ENCODE measurements around the gene KIF4A.

KIF4A gene

GRCh38 chrX:70254909-70255308, 35.0 kb upstream of the KIF4A start:
- H3F3A ChIP-seq (ENCODE audit: insufficient read depth, low read length), result no peaks in the 10 kb centered on the region
- H3K79me2 ChIP-seq (ENCODE audit: low read length), result no peaks in the 10 kb centered on the region
- no peak overlapping the region for H3K9ac ChIP-seq (ENCODE audit: low read length)
- H3K27ac ChIP-seq (ENCODE audit: low read length), result no peak overlapping the region
- no peak overlapping the region for H3K4me3 ChIP-seq (ENCODE audit: low read length)
- H3K9me3 ChIP-seq (replicated peaks; ENCODE audit: insufficient read depth, low read length), result no peaks in the 10 kb centered on the region
- no peaks in the 10 kb centered on the region for H3K27me3 ChIP-seq (replicated peaks; ENCODE audit: insufficient read depth, low read length)
- H2AFZ ChIP-seq (ENCODE audit: low read length), result no peak overlapping the region
- no peak for DNase-seq
- no peaks in the 10 kb centered on the region for H3K36me3 ChIP-seq (replicated peaks; ENCODE audit: insufficient read depth, low read length)
- TF ChIP-seq EZH2phosphoT487 (IDR thresholded peaks at IDR 0.05; ENCODE audit: low read length), result no peak
- no peak for TF ChIP-seq CTCF (IDR thresholded peaks at IDR 0.05; ENCODE audit: low read length)
- TF ChIP-seq EZH2 (optimal IDR thresholded peaks at IDR 0.05; ENCODE audit: low read depth, low read length), result no peak
- H3K4me2 ChIP-seq (ENCODE audit: low read depth, low read length), result no peak overlapping the region
- no peaks in the 10 kb centered on the region for H4K20me1 ChIP-seq (ENCODE audit: insufficient read depth, low read length)
- no peaks in the 10 kb centered on the region for H3K4me1 ChIP-seq (ENCODE audit: low read length)
- H3K9me2 ChIP-seq (replicated peaks; ENCODE audit: insufficient read depth, low read length), result no peaks in the 10 kb centered on the region

GRCh38 chrX:70255452-70255851, 34.5 kb upstream of the KIF4A start:
- Histone ChIP-seq H3K9me2 (replicated peaks; ENCODE audit: insufficient read depth, low read length) (no peaks in the 10 kb centered on the region), H3K9me3 (replicated peaks; ENCODE audit: insufficient read depth, low read length) (no peaks in the 10 kb centered on the region), H3K9ac (ENCODE audit: low read length) (no peak overlapping the region), H3K27ac (ENCODE audit: low read length) (no peak overlapping the region), H3K4me3 (ENCODE audit: low read length) (no peak overlapping the region), H3F3A (ENCODE audit: insufficient read depth, low read length) (no peaks in the 10 kb centered on the region), H3K36me3 (replicated peaks; ENCODE audit: insufficient read depth, low read length) (no peaks in the 10 kb centered on the region), H2AFZ (ENCODE audit: low read length) (no peak overlapping the region), H3K4me1 (ENCODE audit: low read length) (no peaks in the 10 kb centered on the region), H4K20me1 (ENCODE audit: insufficient read depth, low read length) (no peaks in the 10 kb centered on the region), H3K27me3 (replicated peaks; ENCODE audit: insufficient read depth, low read length) (no peaks in the 10 kb centered on the region), H3K4me2 (ENCODE audit: low read depth, low read length) (no peak overlapping the region), H3K79me2 (ENCODE audit: low read length) (no peaks in the 10 kb centered on the region)
- no peak for TF ChIP-seq CTCF (IDR thresholded peaks at IDR 0.05; ENCODE audit: low read length)
- no peak for DNase-seq

- H3K9me3 ChIP-seq (replicated peaks; ENCODE audit: insufficient read depth, low read length), result no peaks in the 10 kb centered on the region
- no peaks in the 10 kb centered on the region for H3K9me2 ChIP-seq (replicated peaks; ENCODE audit: insufficient read depth, low read length)
- TF ChIP-seq CTCF (IDR thresholded peaks at IDR 0.05; ENCODE audit: low read length) (no peak), EZH2phosphoT487 (IDR thresholded peaks at IDR 0.05; ENCODE audit: low read length) (no peak), EZH2 (optimal IDR thresholded peaks at IDR 0.05; ENCODE audit: low read depth, low read length) (no peak)
- no peaks in the 10 kb centered on the region for H3K4me1 ChIP-seq (ENCODE audit: low read length)
- H2AFZ ChIP-seq (ENCODE audit: low read length), result no peak overlapping the region
- no peaks in the 10 kb centered on the region for H3K79me2 ChIP-seq (ENCODE audit: low read length)
- H3K9ac ChIP-seq (ENCODE audit: low read length), result no peak overlapping the region
- no peak overlapping the region for H3K27ac ChIP-seq (ENCODE audit: low read length)
- H3K4me3 ChIP-seq (ENCODE audit: low read length), result no peak overlapping the region
- DNase-seq, result no peak
- H3K27me3 ChIP-seq (replicated peaks; ENCODE audit: insufficient read depth, low read length), result no peaks in the 10 kb centered on the region
- H3F3A ChIP-seq (ENCODE audit: insufficient read depth, low read length), result no peaks in the 10 kb centered on the region
- no peak overlapping the region for H3K4me2 ChIP-seq (ENCODE audit: low read depth, low read length)
- no peaks in the 10 kb centered on the region for H4K20me1 ChIP-seq (ENCODE audit: insufficient read depth, low read length)
- H3K36me3 ChIP-seq (replicated peaks; ENCODE audit: insufficient read depth, low read length), result no peaks in the 10 kb centered on the region
Measured at GRCh38 chrX:70257423-70258288, 32.2 kb upstream of the KIF4A start.

Measured in MM.1S (cell line).